Transverse colon (tissue), 4 donors: ENCODE results near the gene HS3ST2.

ENCODE experiments used
- CTCF ChIP-seq, 5 experiments: fragments of 200-600 bp in 3 of 5; fragments of 450-650 bp in 2 of 5; sonication (generic) in 3 of 5; IDR thresholded peaks; 1 replicate in 2 of 5; 2 replicates in 3 of 5; pipeline ENCODE4 v1.5.1; 2016 to 2017; ENCODE audit warnings: antibody characterized with exemption in 5 of 5, inconsistent platforms in 3 of 5, mild to moderate bottlenecking in 2 of 5, moderate library complexity in 1 of 5
- EP300 ChIP-seq: sonication (generic); formaldehyde crosslinking; IDR thresholded peaks from one replicate; pipeline ENCODE4 v1.6.1; 2017; ENCODE audit warnings: antibody characterized with exemption, low read depth
- POLR2AphosphoS5 ChIP-seq, 3 donors: sonication (generic); formaldehyde crosslinking; IDR thresholded peaks; one replicate each; pipeline ENCODE4 v1.6.1; 2016; ENCODE audit warnings: antibody characterized with exemption in 3 of 3

DNA sequence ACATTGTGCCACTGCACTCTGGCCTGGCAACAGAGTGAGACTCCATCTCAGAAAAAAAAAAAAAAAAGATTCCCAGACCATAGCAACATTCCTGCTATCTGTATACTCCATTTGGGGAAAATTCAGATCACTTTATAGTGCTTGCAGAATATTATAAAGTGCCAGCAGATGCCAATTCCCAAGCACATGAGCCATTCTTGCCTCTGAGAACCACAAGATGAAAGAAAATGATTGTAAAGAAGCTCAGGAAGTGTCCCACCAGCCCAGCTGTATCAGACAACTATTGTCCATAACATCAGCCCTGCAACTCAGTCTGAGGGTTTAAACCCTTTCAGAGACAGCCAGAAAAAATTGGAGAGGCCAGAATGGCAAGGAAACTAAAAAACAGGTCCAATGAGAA is 69.0 kb downstream of the HS3ST2 start:
- TF ChIP-seq CTCF (IDR thresholded peaks at IDR 0.05) (no peak), EP300 (no peak), POLR2AphosphoS5 (IDR thresholded peaks at IDR 0.05) (no peak)
